Lower leg skin (tissue), 4 donors: ENCODE data around the gene CPB1. TPM values are rescaled to one million over a fixed set of nuclear protein-coding genes. Genes with fewer than 3 reads are reported as not detected.

Experiments
- DNase-seq, 2 donors: peaks; one replicate each; pipeline ENCODE4 v3.0.0-alpha.2; 2019; ENCODE audit warnings: low spot score in 2 of 2
- H3K4me3 ChIP-seq: fragments of 200-600 bp; sonication (generic); 2 replicates; pipeline ENCODE4 v1.5.1; 2017; ENCODE audit warnings: mild to moderate bottlenecking, low read depth; ENCODE audit not compliant: poor library complexity, severe bottlenecking
- POLR2A ChIP-seq, 2 donors: fragments of 450-650 bp; IDR thresholded peaks; one replicate each; pipeline ENCODE4 v1.6.1; 2016 to 2017; ENCODE audit warnings: antibody characterized with exemption in 2 of 2, mild to moderate bottlenecking in 1 of 2, moderate library complexity in 1 of 2
- WGBS, 2 donors: methylation state at CpG; one replicate each; pipeline ENCODE4 v1.1.5; 2018; 5-methylcytosine and 5-hydroxymethylcytosine counted together
- intact Hi-C: fragments of 100-400 bp; cut with DNase I; formaldehyde crosslinking; loops from one replicate; pipeline ENCODE4 v1.15.0; 2023; ENCODE audit warnings: low total_unique reads
- total RNA-seq, 4 donors: library from RNA; depleted of rRNA; stranded (reverse); fragments of >200 nt; gene quantifications; one replicate each; pipeline ENCODE4 v1.1.0, GENCODE V29; 2016
- TF ChIP-seq, protein P1 (sequence below), 3 donors: fragments of 450-650 bp; IDR thresholded peaks; one replicate each; pipeline ENCODE4 v1.5.1; 2016; ENCODE audit warnings: antibody characterized with exemption in 3 of 3, mild to moderate bottlenecking in 3 of 3, moderate library complexity in 2 of 3

CPB1 gene
- total RNA-seq, 4 donors from 2014 or later = 0.69 to 12.0 (median 0.97) TPM; not detected in 1

DNA sequence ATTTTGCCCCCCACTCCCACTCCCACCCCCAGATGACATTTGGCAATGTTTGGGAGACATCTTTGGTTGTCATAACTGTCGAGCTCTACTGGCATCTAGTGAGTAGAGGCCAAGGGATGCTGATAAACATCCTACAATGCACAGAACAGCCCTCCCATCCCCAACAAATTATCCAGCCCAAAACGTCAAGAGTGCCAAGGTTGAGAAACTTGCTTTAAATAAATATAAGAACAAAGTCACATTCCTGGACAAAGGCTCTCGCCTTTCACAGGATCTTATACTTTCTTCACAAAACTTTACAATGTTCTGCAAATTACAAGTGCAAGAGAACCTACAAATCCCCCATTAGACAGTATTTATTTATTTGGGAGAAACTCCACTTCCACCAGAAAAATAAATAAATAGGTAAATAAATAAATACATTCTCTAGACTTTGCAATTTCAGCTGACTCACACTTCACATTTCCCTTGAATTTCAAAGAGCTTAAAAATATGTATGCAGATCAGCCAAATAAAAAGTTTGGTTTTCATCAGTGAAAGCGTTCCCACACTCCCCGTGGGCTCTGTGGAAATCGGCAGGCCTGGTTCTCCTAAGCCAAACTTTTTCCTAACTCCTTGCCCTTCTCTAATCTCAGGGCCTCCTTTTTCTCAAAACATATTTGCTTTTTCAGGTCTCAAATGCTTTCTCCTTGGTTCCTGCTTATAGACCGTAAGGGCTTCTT, 24.8 kb downstream of the CPB1 start:
- intact Hi-C loops = no loop called here
- TF ChIP-seq POLR2A (IDR thresholded peaks at IDR 0.05) = no peak
- TF ChIP-seq, protein P1, sequence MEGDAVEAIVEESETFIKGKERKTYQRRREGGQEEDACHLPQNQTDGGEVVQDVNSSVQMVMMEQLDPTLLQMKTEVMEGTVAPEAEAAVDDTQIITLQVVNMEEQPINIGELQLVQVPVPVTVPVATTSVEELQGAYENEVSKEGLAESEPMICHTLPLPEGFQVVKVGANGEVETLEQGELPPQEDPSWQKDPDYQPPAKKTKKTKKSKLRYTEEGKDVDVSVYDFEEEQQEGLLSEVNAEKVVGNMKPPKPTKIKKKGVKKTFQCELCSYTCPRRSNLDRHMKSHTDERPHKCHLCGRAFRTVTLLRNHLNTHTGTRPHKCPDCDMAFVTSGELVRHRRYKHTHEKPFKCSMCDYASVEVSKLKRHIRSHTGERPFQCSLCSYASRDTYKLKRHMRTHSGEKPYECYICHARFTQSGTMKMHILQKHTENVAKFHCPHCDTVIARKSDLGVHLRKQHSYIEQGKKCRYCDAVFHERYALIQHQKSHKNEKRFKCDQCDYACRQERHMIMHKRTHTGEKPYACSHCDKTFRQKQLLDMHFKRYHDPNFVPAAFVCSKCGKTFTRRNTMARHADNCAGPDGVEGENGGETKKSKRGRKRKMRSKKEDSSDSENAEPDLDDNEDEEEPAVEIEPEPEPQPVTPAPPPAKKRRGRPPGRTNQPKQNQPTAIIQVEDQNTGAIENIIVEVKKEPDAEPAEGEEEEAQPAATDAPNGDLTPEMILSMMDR (IDR thresholded peaks at IDR 0.05) = no peak
- H3K4me3 ChIP-seq = no peak overlapping the region
- 62 to 67% methylated on average over 7 of the region's 7 CpGs for WGBS, 2 donors
- DNase-seq = no peak

DNA sequence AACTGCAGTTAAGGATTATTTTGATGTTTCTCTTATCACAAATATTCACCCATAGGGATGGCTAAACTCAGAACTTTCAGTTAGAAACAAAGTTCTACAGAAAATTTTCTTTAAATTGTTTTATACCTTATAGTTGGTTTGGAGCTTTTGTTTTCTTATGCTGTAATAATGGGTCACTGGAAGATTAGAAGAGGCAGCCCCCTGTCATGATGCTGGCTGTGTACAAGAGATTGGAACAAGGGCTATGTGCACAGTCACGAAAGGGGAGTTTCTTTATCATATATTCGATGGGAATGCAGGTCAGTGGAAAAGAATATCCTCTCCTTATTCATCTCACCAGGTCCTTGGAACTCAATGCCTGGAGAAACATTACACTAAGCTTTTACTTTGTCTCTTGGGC, 25.5 kb downstream of the CPB1 start:
- H3K4me3 ChIP-seq = no peak overlapping the region
- 93 to 95% methylated on average over 2 of the region's 2 CpGs for WGBS, 2 donors
- intact Hi-C loops = no loop called here
- TF ChIP-seq, protein P1 (IDR thresholded peaks at IDR 0.05) = no peak
- TF ChIP-seq POLR2A (IDR thresholded peaks at IDR 0.05) = no peak
- no peak for DNase-seq

DNA sequence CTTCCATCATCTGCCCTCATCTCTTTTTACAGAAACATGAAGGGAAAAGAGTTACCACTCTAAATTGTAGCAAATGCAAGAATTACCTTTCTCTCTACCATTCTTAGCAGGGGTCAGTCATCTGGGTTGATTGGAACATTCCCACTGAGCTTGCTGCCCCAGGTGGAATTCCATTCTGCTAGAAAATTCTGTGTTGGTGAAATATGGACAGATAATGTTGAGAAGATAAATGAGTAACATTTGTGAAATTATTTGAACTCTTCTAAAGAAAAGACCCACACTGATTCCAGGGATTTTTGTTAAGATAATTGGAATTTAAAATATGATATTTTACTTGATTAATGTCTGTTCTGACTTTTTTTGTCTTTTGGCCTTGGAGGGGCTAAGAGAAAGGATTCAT, 26.4 kb downstream of the CPB1 start:
- no peak for DNase-seq
- no peak for TF ChIP-seq POLR2A (IDR thresholded peaks at IDR 0.05)
- TF ChIP-seq, protein P1 (IDR thresholded peaks at IDR 0.05) = no peak

GRCh38 chr3:148856384-148856783, 28.8 kb downstream of the CPB1 start:
- 36 to 39% methylated on average over 3 of the region's 3 CpGs for WGBS, 2 donors
- no peak for DNase-seq
- TF ChIP-seq POLR2A (IDR thresholded peaks at IDR 0.05) = no peak
- TF ChIP-seq, protein P1 (IDR thresholded peaks at IDR 0.05) = no peak

More for the DNA sequence above, 26.4 kb downstream of the CPB1 start:
- no peak overlapping the region for H3K4me3 ChIP-seq
- intact Hi-C loops = no loop called here

GRCh38 chr3:148857316-148857715, 29.7 kb downstream of the CPB1 start:
- WGBS, 2 donors = 67 to 70% methylated on average over 4 of the region's 4 CpGs
- DNase-seq = no peak
- intact Hi-C loops = no loop called here
- no peak overlapping the region for H3K4me3 ChIP-seq
- TF ChIP-seq POLR2A (IDR thresholded peaks at IDR 0.05) = no peak
- TF ChIP-seq, protein P1 (IDR thresholded peaks at IDR 0.05) = no peak

More at GRCh38 chr3:148856384-148856783, 28.8 kb downstream of the CPB1 start:
- intact Hi-C loops = no loop called here
- H3K4me3 ChIP-seq = no peak overlapping the region
